ENCODE results near the gene EEF1AKMT3. TPM values are rescaled to one million over a fixed set of nuclear protein-coding genes. Genes with fewer than 3 reads are reported as not detected.

EEF1AKMT3 gene
- total RNA-seq, 2 experiments from 2014 or later, result 4.0 to 4.3 TPM

- H3K36me3 Mint-ChIP-seq (ENCODE audit: low read depth), result peaks cover 25% of the 10 kb centered on the region
- no peaks in the 10 kb centered on the region for H3K27me3 Mint-ChIP-seq
- no peaks in the 10 kb centered on the region for H3K9me3 Mint-ChIP-seq
- intact Hi-C loops (cut with micrococcal nuclease), result no loop called here
- no peak overlapping the region for H3K4me3 Mint-ChIP-seq
- ATAC-seq (no peak), DNase-seq (no peak)
- TF ChIP-seq CTCF (IDR thresholded peaks at IDR 0.05), result no peak
- no peak overlapping the region for H3K27ac Mint-ChIP-seq
- H3K4me1 Mint-ChIP-seq (ENCODE audit: low read depth), result peaks cover 6% of the 10 kb centered on the region
- POLR2A ChIA-PET, result interaction anchor here (0.9 to 1.4 kb wide), 5 partner anchors 12 to 150 kb away, joined by 3 read pairs; partner anchors contain the start of gene OS9
- CTCF ChIA-PET, result interaction anchor here (1.4 to 1.5 kb wide), 2 partner anchors 16 to 69 kb away, joined by 3 to 8 read pairs; no protein-coding TSS in a partner anchor
Observed at GRCh38 chr12:57724936-57725740, 47.3 kb upstream of the EEF1AKMT3 start.

GRCh38 chr12:57725851-57726150, 46.6 kb upstream of the EEF1AKMT3 start:
- Mint-ChIP-seq H3K4me1 (ENCODE audit: low read depth) (peaks cover 6% of the 10 kb centered on the region), H3K4me3 (no peak overlapping the region), H3K27ac (no peak overlapping the region), H3K27me3 (no peaks in the 10 kb centered on the region), H3K36me3 (ENCODE audit: low read depth) (peaks cover 29% of the 10 kb centered on the region), H3K9me3 (no peaks in the 10 kb centered on the region)
- no peak for TF ChIP-seq CTCF (IDR thresholded peaks at IDR 0.05)
- CTCF ChIA-PET, result interaction anchor here (1.4 to 1.5 kb wide), 2 partner anchors 15 to 68 kb away, joined by 3 to 8 read pairs; no protein-coding TSS in a partner anchor
- ATAC-seq, result no peak
- POLR2A ChIA-PET, result no interaction called here
- DNase-seq, result no peak
- intact Hi-C loops (cut with micrococcal nuclease), result no loop called here

GRCh38 chr12:57726151-57726883, 46.1 kb upstream of the EEF1AKMT3 start:
- peak; percentile 50 for ATAC-seq
- ChIA-PET CTCF (interaction anchor here (1.2 to 1.5 kb wide), 3 partner anchors 15 to 68 kb away, joined by 3 to 8 read pairs (median 3); no protein-coding TSS in a partner anchor), POLR2A (no interaction called here)

GRCh38 chr12:57726884-57727757, 45.3 kb upstream of the EEF1AKMT3 start:
- no peak overlapping the region for H3K27ac Mint-ChIP-seq
- peaks cover 27% of the 10 kb centered on the region for H3K36me3 Mint-ChIP-seq (ENCODE audit: low read depth)
- no peaks in the 10 kb centered on the region for H3K27me3 Mint-ChIP-seq
- POLR2A ChIA-PET, result no interaction called here
- H3K9me3 Mint-ChIP-seq, result no peaks in the 10 kb centered on the region
- no peak for TF ChIP-seq CTCF (IDR thresholded peaks at IDR 0.05)
- CTCF ChIA-PET, result interaction anchor here (1.2 to 1.5 kb wide), 2 partner anchors 19 to 67 kb away, joined by 3 read pairs; no protein-coding TSS in a partner anchor
- intact Hi-C loops (cut with micrococcal nuclease), result no loop called here
- H3K4me3 Mint-ChIP-seq, result no peak overlapping the region
- ATAC-seq, result no peak
- peaks cover 6% of the 10 kb centered on the region for H3K4me1 Mint-ChIP-seq (ENCODE audit: low read depth)
- no peak for DNase-seq

More at GRCh38 chr12:57726151-57726883, 46.1 kb upstream of the EEF1AKMT3 start:
- TF ChIP-seq CTCF (IDR thresholded peaks at IDR 0.05), result peak; percentile 36
- peaks cover 6% of the 10 kb centered on the region for H3K4me1 Mint-ChIP-seq (ENCODE audit: low read depth)
- peak overlapping the region; percentile 47 for H3K4me3 Mint-ChIP-seq
- peak; percentile 62 for DNase-seq
- H3K9me3 Mint-ChIP-seq, result no peaks in the 10 kb centered on the region
- no peaks in the 10 kb centered on the region for H3K27me3 Mint-ChIP-seq
- H3K27ac Mint-ChIP-seq, result peak overlapping the region; percentile 49
- intact Hi-C loops (cut with micrococcal nuclease), result no loop called here
- peaks cover 25% of the 10 kb centered on the region for H3K36me3 Mint-ChIP-seq (ENCODE audit: low read depth)

All from activated CD8-positive, alpha-beta T cell treated with anti-CD3 and anti-CD28 coated beads for 36 hours (primary cell).